ENCODE results near the gene ICE1.

ICE1 gene

GRCh38 chr5:5523066-5523505, 100.6 kb downstream of the ICE1 start:
- FAIRE-seq (peak; percentile 99), DNase-seq (ENCODE audit: insufficient read length, low spot score) (peak; percentile 12)

- FAIRE-seq = peak; percentile 23
- no peak for DNase-seq (ENCODE audit: insufficient read length, low spot score)
Observed at GRCh38 chr5:5524327-5524726, 101.8 kb downstream of the ICE1 start.

GRCh38 chr5:5531371-5531770, 108.9 kb downstream of the ICE1 start:
- no peak for DNase-seq (ENCODE audit: insufficient read length, low spot score)
- no peak for FAIRE-seq

GRCh38 chr5:5532306-5533076, 110.0 kb downstream of the ICE1 start:
- DNase-seq (ENCODE audit: insufficient read length, low spot score) (no peak), FAIRE-seq (no peak)

- DNase-seq (ENCODE audit: insufficient read length, low spot score) = no peak
- no peak for FAIRE-seq
Observed at GRCh38 chr5:5533927-5534326, 111.5 kb downstream of the ICE1 start.

- FAIRE-seq (no peak), DNase-seq (ENCODE audit: insufficient read length, low spot score) (no peak)
Observed at GRCh38 chr5:5534333-5534732, 111.9 kb downstream of the ICE1 start.

- FAIRE-seq (no peak), DNase-seq (ENCODE audit: insufficient read length, low spot score) (no peak)
Observed at GRCh38 chr5:5536871-5537270, 114.4 kb downstream of the ICE1 start.

GRCh38 chr5:5537426-5537825, 114.9 kb downstream of the ICE1 start:
- DNase-seq (ENCODE audit: insufficient read length, low spot score) (no peak), FAIRE-seq (no peak)

GRCh38 chr5:5539590-5539989, 117.1 kb downstream of the ICE1 start:
- no peak for FAIRE-seq

More at GRCh38 chr5:5539590-5539989, 117.1 kb downstream of the ICE1 start:
- no peak for DNase-seq (ENCODE audit: insufficient read length, low spot score)
